ENCODE measurements around the gene HSFX2.

DNA sequence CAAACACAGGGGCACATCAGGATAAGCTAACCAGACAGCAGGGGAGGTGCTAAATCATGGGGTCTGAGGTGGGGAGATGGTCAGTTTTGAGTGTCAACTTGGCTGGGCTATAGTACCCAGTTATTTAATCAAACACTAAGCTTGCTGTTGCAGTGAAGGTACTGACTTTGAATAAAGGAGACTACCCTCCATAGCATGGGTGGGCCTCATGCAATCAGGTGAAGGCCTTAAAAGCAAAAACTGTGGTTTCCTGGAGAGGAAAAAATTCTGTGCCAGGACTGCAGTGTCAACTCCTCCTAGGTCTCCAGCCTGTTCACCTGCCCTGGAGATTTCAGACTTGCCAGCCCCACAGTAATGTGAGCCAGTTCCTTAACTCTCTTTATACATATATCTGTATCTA lies 12.6 kb upstream of the HSFX2 start:
- TF ChIP-seq CTCF (IDR thresholded peaks at IDR 0.05) (no peak), POLR2A (IDR thresholded peaks at IDR 0.05) (no peak), POLR2AphosphoS5 (IDR thresholded peaks at IDR 0.05) (no peak), EP300 (IDR thresholded peaks at IDR 0.05) (no peak)

Data from suprapubic skin (tissue), 4 donors.